ACHN (cell line): ENCODE measurements around the gene SLC29A1.
A peak's percentile ranks its signal among the peaks of the same experiment; 100 is the strongest.

ENCODE experiments used
- DNase-seq: peaks from one replicate; pipeline ENCODE4 v3.0.0-alpha.2; 2015
- in situ Hi-C: cut with HindIII; loops from 2 replicates; pipeline ENCODE4 v1.10.0; 2017; ENCODE audit warnings: low sequenced_read_pairs, low pct_ligation_motif_present, low pct_unique_long_range_greater_than_20kb

The SLC29A1 gene

DNA sequence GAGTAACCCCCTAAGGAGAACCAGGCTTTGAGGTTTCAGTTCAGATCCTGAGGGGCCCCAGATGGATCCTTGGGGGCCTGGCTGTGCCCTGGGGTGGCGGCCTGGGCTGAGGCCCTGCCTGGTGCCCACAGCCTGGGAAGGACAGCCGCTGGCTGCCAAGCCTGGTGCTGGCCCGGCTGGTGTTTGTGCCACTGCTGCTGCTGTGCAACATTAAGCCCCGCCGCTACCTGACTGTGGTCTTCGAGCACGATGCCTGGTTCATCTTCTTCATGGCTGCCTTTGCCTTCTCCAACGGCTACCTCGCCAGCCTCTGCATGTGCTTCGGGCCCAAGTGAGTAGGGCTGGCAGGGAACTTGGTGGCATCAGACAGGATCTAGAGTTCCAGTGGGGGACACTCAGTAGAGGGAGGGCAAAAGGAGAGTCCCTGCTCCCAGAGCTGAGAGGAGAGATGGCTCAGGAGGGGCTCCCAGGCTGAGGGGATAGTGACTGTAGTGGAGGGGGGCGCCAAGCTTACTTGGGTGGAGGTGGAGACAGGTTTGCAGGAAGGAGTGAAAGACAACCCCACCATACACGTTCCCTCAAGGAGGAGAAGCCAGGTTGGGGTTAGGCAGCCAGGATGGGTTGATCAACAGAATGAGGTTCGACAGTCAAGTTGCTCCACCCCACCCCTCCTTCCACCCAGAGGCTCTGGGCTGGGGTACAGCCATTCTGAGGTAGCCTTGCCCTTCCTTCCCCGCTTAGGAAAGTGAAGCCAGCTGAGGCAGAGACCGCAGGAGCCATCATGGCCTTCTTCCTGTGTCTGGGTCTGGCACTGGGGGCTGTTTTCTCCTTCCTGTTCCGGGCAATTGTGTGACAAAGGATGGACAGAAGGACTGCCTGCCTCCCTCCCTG lies 9.5 kb downstream of the SLC29A1 start:
- in situ Hi-C loops = no loop called here
- no peak for DNase-seq

DNA sequence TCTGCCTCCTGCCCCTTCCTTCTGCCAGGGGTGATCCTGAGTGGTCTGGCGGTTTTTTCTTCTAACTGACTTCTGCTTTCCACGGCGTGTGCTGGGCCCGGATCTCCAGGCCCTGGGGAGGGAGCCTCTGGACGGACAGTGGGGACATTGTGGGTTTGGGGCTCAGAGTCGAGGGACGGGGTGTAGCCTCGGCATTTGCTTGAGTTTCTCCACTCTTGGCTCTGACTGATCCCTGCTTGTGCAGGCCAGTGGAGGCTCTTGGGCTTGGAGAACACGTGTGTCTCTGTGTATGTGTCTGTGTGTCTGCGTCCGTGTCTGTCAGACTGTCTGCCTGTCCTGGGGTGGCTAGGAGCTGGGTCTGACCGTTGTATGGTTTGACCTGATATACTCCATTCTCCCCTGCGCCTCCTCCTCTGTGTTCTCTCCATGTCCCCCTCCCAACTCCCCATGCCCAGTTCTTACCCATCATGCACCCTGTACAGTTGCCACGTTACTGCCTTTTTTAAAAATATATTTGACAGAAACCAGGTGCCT lies 10.2 kb downstream of the SLC29A1 start:
- in situ Hi-C loops = no loop called here
- no peak for DNase-seq

DNA sequence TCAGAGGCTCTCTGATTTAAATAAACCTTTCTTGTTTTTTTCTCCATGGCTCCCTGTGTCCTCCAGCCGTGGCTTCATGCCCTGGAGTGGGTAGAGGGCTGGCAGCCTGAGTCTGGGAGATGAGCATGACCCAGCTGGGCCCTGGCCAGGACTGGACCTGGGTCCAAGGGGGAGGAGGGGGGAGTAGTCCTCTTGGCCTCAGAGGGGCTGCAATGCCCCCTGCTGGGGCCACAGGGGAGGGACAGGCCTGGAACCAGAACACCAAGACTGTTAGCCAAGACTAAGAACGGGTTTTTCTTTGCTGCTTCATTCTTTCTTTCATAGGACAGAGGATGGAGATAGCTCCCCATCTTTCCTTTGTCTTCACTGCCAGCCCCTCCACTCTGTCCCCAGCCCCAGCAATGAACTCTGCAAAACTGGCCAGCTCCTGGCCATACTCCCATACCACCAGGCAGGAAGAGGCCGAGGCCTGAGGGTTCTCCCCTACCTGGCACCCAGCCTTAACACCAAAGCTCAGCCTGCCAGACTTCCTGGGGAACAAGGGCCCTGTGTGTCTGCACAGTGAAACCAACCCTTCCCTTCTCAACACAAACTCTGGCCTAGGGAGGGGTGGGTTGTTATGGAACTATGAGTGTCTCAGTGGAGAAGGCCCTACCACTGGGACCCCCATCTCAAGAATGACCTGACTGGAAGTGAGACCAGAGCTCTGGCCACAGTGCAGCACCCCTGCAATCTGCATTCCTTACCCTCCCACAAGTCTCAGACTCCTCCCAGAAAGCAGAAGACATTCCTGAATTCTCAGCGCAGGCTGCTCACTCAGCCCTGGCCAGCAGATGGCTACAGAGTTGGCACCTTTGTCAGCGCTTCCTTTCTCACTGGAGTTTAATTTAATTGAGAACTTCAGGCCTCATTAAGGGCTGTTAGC lies 11.0 kb downstream of the SLC29A1 start:
- DNase-seq = peak; percentile 80
- in situ Hi-C loops = no loop called here

DNA sequence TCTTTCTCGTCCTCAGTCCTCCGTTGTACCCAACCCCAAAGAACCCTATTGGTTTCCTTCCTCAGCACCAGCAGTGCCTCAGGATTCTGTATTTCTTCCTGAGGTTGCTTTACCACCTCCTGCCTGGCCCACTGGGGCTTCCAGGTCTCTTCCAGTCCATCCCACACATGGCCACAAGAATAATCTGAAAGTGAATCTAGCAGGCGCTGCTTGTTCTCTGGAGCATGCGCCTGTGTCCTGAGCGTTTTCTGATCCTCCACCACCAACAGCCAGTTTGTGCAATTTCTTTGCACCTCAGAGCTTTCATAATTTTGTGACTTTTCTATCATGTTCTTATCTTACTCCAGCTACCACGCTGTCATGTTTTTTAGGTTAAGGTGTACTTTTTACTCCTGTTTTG lies 11.9 kb downstream of the SLC29A1 start:
- in situ Hi-C loops = no loop called here

DNA sequence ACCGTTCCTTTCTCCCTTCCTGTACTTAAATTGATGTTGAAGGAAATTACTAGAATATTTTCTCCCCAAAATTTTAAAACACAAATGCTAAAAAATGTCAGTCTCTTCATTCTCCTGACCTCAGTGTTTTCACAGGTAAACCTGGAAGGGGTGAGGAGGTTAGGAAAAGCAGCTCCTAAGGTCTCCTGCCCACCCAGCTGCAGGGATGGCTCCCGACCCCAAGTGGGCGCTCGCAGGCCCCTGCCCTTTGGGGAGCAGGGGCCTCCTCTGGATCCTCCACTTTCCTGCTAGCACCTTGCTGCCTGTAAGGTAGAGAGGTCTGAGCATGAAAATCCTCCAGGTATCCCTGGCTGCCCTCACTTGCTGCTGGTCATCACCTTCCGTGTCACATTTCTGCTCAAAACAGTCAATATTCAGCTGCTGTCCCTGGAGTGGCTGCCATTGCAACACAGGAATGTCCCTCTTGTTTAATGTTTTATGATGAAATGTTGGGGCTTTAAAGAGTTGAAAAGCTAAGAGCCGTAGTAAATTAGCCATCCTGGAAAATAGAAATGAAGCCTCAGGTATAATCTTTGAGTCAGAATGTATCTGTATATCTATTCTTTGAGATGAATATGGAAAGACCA lies 12.6 kb downstream of the SLC29A1 start:
- DNase-seq = no peak
- in situ Hi-C loops = no loop called here

More for the DNA sequence above, 11.9 kb downstream of the SLC29A1 start:
- DNase-seq = no peak

DNA sequence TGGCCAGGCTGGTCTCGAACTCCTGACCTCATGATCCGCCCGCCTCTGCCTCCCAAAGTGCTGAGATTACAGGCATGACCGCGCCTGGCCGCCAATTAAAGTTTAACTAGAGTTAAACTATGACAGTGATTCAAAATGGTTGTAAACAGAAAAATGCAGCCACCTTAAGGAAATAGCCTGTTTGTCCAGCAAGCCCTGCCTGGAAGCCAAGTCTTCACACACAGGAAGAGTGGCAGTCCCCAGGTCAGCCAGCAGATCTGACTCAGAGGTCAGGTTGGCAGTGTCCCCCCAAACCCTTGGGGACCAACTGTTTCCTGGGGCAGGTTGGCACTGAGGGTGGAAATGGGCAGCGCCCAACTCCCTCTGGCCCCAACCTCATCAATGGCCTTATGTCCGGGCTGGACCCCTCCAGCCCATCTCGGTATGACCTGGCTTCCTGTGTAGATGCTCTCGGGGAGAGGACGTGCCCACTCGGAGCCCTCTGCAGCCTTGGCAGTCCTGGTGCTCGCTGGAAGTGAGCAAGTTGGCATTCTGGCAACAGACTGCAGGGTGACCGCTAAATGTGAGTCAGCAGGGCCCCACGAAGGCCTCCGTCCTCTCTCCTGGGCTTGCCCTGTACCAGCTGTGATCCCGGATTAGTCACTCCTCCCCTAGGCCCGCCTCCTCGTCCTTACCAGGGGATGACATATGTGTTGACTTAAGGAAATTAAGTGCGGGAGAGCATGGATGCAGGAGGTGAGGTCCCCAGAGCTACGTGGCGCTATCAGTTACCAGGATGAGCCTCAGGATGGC lies 13.8 kb downstream of the SLC29A1 start:
- in situ Hi-C loops = no loop called here
- DNase-seq = peak; percentile 98

DNA sequence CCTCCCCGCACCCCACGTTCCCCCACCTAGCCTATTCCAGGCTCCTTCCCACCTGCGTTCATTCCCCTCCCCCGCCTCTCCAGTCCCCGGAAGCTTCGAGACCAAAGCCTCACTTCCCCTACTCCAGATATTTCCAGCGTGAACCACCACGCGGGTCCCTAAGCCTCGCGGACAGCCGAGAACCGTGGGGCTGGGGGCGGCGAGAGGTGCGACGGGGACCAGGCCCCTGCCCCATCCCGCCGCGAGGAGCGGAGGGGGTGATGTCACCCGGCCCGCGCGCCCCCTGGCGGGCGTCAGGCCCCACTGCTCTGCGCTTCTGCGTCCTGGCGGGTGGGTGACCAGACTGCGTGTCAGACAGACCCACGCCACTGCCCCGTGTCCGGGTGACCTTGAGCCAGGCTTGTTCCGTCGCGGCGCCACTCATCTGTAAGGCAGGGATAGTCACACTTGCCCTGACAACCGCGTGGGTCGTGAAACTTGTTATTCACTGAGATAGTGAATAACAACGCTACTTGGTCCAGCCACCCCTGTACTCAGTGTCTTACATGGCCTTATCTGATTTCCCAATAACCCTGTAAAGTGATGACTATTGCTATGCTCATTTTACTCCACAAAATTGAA lies 14.5 kb downstream of the SLC29A1 start:
- peak; percentile 71 for DNase-seq
- in situ Hi-C loops = no loop called here

DNA sequence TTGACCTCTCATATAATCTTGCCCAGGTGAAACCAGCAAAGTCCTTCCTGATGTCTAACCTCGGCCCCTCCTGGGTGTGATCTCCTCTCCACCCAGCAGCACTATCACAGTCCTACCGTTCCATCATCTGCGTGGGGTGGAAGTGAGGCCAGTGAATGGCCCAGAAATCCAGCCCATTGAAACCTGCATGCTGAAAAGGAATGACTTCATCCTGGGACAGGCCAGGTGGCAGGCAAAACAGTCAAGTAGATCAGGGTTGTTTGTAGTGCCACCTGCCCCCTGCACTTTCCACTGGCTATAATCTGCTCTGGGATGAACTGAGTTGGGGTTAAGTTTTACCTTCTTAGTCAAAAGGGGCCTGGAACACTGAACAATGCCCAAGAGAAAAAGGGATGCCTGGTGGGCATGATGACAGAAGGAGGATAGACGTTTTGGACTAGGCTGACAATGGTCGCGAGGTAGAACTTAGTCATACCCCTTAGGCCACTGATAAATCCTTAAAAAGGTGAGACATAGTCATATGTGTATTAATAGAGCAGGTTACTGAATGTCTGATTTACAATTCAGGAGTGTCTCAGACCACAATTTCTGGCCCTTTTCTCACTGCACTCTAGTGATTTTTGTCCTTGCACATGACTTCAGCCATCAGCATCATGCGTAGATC lies 15.4 kb downstream of the SLC29A1 start:
- DNase-seq = no peak
- in situ Hi-C loops = no loop called here

DNA sequence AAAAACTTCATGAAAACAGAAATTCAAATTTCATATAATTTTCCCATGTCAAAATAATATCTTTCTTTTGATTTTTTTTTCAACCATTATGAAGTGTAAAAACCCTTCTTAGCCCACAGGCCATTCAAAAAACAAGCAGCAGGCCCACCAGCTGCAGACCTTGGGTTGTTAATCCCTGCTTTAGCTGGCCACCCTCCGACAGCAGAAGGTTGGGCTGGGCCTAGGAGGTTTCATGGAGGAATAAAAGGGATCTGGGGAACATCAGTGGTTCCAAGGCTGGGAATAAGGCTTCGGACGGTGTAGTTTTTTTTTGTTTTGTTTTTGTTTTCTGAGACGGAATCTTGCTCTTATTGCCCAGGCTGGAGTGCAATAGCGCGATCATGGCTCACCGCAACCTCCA lies 19.9 kb downstream of the SLC29A1 start:
- no peak for DNase-seq
- in situ Hi-C loops = no loop called here

DNA sequence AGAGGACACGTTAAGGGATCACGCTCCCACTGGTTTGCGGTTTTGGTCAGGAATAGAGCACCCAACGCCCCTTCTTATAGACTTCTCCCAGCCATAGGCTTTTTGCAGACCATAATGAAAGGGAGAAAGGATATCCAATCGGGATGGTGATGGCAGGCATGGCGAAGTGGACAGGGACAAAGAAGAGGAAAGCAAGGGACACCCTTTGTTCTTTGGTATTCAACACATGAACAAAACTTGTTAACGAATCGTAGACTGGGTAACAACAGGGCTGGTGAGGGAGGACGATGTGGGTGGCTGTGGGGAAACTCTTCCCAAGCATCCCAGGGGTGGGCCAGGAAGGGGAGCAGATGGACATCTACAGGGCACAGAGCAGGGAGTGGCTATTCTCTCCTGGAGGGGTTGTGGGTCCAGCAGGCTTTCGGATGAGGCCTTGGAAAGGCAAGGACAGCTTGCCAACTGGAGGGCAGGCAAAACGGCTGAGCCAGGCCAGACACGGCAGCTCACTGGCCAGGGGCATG lies 22.1 kb downstream of the SLC29A1 start:
- no peak for DNase-seq
- in situ Hi-C loops = no loop called here

DNA sequence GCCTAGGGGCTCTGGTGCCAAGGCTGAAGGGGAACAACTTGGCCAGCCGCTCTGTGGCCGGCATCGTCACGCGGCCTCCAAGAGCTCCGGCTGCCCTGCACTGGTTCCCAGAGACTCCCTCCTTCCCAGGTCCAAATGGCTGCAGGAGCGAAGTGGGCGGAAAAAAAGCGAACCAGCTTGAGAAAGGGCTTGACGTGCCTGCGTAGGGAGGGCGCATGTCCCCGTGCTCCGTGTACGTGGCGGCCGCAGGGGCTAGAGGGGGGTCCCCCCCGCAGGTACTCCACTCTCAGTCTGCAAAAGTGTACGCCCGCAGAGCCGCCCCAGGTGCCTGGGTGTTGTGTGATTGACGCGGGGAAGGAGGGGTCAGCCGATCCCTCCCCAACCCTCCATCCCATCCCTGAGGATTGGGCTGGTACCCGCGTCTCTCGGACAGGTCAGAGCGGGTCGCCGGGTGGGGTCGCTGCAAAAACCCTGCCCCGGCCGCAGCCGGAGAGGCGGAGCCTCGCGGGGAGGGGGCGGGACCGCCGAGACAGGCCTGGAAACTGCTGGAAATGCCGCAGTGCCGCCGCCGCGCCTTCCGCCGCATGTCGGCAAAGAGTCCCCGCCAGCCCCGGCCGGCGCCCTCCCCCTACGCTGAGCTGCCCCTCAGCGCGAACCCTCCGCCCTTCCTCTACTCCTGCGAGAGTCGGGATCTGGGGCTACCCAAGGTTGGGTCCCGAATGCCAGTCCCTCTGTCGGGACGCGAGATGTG lies 22.7 kb downstream of the SLC29A1 start:
- peak; percentile 83 for DNase-seq
- in situ Hi-C loops = no loop called here

DNA sequence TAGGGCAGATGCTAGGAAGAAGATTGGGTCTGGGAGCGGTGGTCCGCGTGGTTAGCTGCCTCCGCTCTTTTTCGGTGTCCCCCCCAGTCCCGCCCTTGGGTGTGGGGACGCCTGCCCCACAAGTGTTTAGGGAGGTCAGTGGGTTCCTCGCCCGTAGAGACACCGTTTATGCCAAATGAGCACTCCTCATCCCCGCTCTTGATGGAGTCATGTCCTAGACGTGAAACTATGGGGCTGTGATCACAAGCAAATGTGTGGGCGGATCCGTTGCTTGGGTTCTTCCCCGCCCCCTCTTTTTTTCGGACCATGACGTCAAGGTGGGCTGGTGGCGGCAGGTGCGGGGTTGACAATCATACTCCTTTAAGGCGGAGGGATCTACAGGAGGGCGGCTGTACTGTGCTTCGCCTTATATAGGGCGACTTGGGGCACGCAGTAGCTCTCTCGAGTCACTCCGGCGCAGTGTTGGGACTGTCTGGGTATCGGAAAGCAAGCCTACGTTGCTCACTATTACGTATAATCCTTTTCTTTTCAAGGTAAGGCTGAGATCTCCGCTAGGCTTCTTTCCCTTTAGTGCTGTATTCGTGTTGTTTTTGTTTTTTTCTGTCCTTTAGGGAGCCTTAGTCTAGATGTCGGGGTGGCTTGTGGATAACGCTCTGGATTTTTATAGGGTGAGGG lies 23.4 kb downstream of the SLC29A1 start, which contains the start of gene HSP90AB1:
Gene HSP90AB1 (plus strand): TSS at position 439 of the 675 bp plus-strand sequence. CDS start 1,529 bp downstream, outside the sequence.
- DNase-seq = peak; percentile 97
- in situ Hi-C loops = no loop called here

DNA sequence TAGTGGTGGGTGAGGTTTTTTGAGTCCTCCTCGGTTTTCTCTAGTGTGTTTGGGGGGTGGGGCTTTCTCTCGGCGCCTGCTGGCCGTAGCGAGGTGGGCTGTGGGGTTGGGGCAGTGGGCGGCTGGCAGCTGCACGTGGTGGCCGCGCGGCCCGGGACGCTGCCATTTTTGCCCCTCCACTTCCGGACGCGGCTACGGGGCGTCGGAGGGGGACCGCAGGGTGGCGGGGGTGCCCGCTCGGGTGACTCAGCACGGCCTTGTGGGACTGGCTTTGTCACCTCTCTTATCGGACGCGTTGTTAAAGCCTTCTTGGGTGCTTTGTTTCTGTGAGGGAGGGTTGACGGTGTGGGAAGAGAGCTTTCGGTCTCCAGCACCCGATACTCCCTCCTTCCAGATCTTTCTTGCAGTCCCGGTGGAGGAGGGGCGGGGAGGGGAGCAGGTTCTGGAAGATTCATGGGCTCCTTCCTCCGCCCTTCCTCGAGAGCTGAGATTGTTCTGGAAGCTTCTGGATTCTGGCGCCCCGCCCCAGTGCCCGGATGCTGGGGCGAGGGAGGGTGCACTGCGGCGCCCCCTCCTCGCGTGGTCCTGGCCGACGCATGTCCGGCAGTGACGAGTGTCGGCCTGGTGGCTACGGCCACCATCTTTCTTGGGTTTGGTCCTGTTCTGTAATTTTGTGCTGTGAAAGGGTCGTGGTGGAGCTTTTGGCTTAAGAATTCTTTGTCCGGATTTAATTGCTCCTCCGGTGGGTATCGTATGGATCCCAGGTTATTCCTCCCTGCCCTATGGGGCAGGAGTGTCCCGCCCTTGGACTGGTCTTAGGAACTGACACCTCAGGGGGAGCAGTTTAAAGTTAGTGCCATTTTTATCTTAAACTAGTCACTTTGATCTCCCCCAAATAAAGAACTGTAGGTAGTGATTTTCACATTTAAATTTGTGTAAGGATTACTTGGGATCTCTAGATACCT lies 24.2 kb downstream of the SLC29A1 start:
- in situ Hi-C loops = no loop called here
- DNase-seq = peak; percentile 44

DNA sequence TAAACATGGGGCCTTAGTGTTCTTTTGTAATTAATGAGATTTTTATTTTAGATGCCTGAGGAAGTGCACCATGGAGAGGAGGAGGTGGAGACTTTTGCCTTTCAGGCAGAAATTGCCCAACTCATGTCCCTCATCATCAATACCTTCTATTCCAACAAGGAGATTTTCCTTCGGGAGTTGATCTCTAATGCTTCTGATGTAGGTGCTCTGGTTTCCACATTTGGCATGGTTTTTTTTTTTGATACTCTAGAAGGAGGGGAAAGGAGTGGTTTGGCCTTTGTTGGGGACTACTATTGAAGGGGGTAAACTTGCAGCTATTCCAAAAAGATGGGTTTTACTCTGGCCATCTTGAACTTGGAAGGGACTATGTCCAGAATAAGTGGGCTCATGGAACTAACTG lies 25.2 kb downstream of the SLC29A1 start:
- DNase-seq = no peak
- in situ Hi-C loops = no loop called here
